Body of pancreas (tissue), 4 donors: ENCODE results near the gene MLXIP. TPM values are rescaled to one million over a fixed set of nuclear protein-coding genes. Genes with fewer than 3 reads are reported as not detected.

Experiments used
- ATAC-seq: fragments of 150-250 bp; one replicate; pipeline ENCODE4 v1.9.1; 2016
- DNase-seq, 4 donors: peaks; one replicate each; pipeline ENCODE4 v3.0.0-alpha.2; 2019
- H3K27ac ChIP-seq, 4 donors: fragments of 200-600 bp; sonication (generic); 1 replicate in 3 of 4; 2 replicates in 1 of 4; pipeline versions ENCODE4 v1.5.1 to v1.6.1; 2016 to 2019; ENCODE audit warnings: mild to moderate bottlenecking in 1 of 4, mixed read lengths in 1 of 4, moderate library complexity in 1 of 4
- H3K27me3 ChIP-seq, 2 donors: fragments of 200-600 bp; sonication (generic); one replicate each; pipeline ENCODE4 v1.6.0; 2016; ENCODE audit warnings: mild to moderate bottlenecking in 1 of 2
- H3K36me3 ChIP-seq, 2 donors: fragments of 200-600 bp; sonication (generic); replicated peaks in 1 of 2; 2 replicates each; pipeline ENCODE4 v1.5.1; 2016; ENCODE audit warnings: low read depth in 2 of 2; ENCODE audit not compliant: insufficient read depth in 1 of 2
- H3K4me1 ChIP-seq: fragments of 200-600 bp; sonication (generic); one replicate; pipeline ENCODE4 v1.6.0; 2016
- H3K4me3 ChIP-seq, 2 donors: fragments of 200-600 bp; sonication (generic); 1 replicate in 1 of 2; 2 replicates in 1 of 2; pipeline ENCODE4 v1.5.1; 2016 to 2019
- H3K9me3 ChIP-seq, 3 donors: fragments of 200-600 bp; sonication (generic); 1 replicate in 2 of 3; 2 replicates in 1 of 3; pipeline ENCODE4 v1.5.1; 2016
- POLR2A ChIP-seq, 3 donors: fragments of 450-650 bp; IDR thresholded peaks; one replicate each; pipeline ENCODE4 v1.6.1; 2016; ENCODE audit warnings: antibody characterized with exemption in 3 of 3, mild to moderate bottlenecking in 2 of 3
- WGBS, 2 donors: methylation state at CpG; one replicate each; pipeline ENCODE4 v1.1.5; 2017; 5-methylcytosine and 5-hydroxymethylcytosine counted together
- intact Hi-C: fragments of 100-400 bp; cut with DNase I; formaldehyde crosslinking; loops from one replicate; pipeline ENCODE4 v1.15.1; 2023
- total RNA-seq, 2 donors: library from RNA; depleted of rRNA; stranded (reverse); fragments of >200 nt; gene quantifications; one replicate each; pipeline ENCODE4 v1.1.0, GENCODE V29; 2016
- TF ChIP-seq, protein P1 (sequence below), 7 experiments: fragments of 450-650 bp in 4 of 7; fragments of 200-600 bp in 3 of 7; sonication (generic) in 3 of 7; IDR thresholded peaks; one replicate each; pipeline ENCODE4 v1.5.1; 2016 to 2019; ENCODE audit warnings: antibody characterized with exemption in 7 of 7

Gene MLXIP
- total RNA-seq, 2 donors from 2014 or later: 43.6 to 84.0 TPM

DNA sequence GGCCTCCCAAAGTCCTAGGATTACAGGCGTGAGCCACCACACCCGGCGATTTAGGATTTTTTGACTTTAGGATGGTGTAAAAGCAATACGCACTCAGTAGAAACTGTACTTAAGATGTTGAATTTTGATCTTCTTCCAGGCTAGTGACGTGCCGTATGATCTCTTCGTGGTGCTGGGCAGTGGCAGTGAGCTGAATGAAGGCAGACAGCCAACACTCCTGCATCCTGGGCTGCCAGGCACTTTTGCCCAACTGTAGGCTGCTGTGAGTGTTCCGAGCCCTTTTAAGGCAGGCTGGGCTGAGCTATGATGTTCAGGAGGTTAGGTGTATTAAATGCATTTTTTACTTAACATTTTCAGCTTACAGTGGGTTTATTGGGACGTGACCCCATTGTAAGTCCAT, 74.2 kb downstream of the MLXIP start:
- TF ChIP-seq, protein P1, sequence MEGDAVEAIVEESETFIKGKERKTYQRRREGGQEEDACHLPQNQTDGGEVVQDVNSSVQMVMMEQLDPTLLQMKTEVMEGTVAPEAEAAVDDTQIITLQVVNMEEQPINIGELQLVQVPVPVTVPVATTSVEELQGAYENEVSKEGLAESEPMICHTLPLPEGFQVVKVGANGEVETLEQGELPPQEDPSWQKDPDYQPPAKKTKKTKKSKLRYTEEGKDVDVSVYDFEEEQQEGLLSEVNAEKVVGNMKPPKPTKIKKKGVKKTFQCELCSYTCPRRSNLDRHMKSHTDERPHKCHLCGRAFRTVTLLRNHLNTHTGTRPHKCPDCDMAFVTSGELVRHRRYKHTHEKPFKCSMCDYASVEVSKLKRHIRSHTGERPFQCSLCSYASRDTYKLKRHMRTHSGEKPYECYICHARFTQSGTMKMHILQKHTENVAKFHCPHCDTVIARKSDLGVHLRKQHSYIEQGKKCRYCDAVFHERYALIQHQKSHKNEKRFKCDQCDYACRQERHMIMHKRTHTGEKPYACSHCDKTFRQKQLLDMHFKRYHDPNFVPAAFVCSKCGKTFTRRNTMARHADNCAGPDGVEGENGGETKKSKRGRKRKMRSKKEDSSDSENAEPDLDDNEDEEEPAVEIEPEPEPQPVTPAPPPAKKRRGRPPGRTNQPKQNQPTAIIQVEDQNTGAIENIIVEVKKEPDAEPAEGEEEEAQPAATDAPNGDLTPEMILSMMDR (IDR thresholded peaks at IDR 0.05): no peak
- no peak for TF ChIP-seq POLR2A (IDR thresholded peaks at IDR 0.05)
- Histone ChIP-seq H3K36me3 (no peaks in the 10 kb centered on the region), H3K9me3 (no peaks in the 10 kb centered on the region), H3K27me3 (no peaks in the 10 kb centered on the region), H3K27ac (no peak overlapping the region), H3K4me3 (no peak overlapping the region), H3K4me1 (no peaks in the 10 kb centered on the region)
- WGBS, 2 donors: 81 to 97% methylated on average over 9 of the region's 9 CpGs
- DNase-seq: no peak
- no peak for ATAC-seq
- intact Hi-C loops: no loop called here

DNA sequence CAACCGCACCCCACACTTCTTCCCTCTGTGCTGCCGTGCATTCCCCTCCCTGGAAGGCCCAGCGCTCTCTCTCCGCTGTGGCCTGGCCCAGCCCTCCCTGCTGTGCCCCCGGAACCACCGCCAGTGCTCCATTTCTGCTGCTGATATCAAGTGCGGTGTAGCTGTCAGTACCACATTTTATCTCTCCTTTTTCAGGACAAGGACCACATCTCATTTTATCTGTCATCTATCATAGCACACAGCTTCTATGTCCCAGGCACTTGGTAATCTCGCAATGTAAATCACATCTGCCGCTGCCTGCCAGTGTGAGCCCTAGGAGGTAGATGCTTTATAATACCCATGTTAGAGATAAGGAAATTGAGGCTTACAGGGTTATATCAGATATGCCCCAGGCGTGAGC, 77.1 kb downstream of the MLXIP start:
- H3K27ac ChIP-seq: no peak overlapping the region
- WGBS, 2 donors: 81 to 90% methylated on average over 10 of the region's 10 CpGs

DNA sequence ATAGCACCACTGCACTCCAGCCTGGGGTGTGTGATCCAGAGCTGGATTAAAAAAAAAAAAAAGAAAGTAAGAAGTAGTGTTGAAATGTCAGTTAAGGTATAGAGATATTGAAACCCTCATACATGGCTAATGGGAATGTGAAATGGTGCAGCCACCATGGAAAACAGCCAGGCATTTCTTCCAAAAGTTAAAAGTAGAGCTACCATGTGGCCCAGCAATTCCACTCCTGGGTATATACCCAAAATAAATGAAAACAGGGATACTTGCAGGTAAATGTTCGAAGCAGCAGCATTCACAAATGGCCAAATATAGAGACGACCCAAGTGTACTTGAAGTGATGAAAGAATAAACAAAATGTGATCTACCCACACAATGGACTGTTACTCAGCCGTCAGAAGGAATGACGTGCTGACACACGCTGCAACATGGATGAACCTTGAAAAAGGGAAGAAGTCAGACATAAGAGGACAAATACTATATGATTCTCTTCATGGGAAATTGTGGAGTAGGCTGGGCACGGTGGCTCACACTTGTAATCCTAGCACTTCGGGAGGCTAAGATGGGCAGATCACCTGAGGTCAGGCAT, 80.2 kb downstream of the MLXIP start:
- intact Hi-C loops: no loop called here
- Histone ChIP-seq H3K4me3 (no peak overlapping the region), H3K4me1 (no peaks in the 10 kb centered on the region), H3K9me3 (no peaks in the 10 kb centered on the region), H3K36me3 (no peaks in the 10 kb centered on the region), H3K27ac (no peak overlapping the region), H3K27me3 (no peaks in the 10 kb centered on the region)
- DNase-seq (no peak), ATAC-seq (no peak)
- WGBS, 2 donors: 88 to 90% methylated on average over 7 of the region's 7 CpGs
- TF ChIP-seq POLR2A (IDR thresholded peaks at IDR 0.05): no peak
- TF ChIP-seq, protein P1 (IDR thresholded peaks at IDR 0.05): no peak

More for the DNA sequence above, 77.1 kb downstream of the MLXIP start:
- no peaks in the 10 kb centered on the region for H3K27me3 ChIP-seq
- no peak for DNase-seq
- intact Hi-C loops: no loop called here
- H3K4me1 ChIP-seq: no peaks in the 10 kb centered on the region
- H3K9me3 ChIP-seq: no peaks in the 10 kb centered on the region
- H3K36me3 ChIP-seq: no peaks in the 10 kb centered on the region
- TF ChIP-seq, protein P1 (IDR thresholded peaks at IDR 0.05): no peak
- no peak for TF ChIP-seq POLR2A (IDR thresholded peaks at IDR 0.05)
- H3K4me3 ChIP-seq: no peak overlapping the region
- ATAC-seq: no peak

DNA sequence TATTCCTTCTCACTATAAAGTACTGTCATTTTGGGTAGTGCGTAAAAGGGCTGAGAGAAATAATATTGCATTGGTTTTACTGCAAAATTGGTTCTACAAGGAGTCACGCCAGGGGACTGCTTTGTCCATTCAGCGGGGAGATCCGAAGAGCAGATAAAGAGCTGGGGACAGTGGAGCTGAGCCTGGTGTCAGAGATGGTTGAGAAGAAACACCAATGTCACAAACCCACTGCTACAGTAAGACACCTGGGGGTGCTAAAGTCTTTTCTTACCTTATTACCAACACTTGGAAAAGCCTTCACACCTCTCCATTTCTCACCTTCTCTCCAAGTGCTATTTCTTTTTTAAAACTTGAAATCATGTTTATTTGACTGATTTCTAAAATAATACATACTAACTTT, 81.3 kb downstream of the MLXIP start:
- TF ChIP-seq POLR2A (IDR thresholded peaks at IDR 0.05): no peak
- TF ChIP-seq, protein P1 (IDR thresholded peaks at IDR 0.05): no peak
- DNase-seq: no peak
- Histone ChIP-seq H3K27ac (no peak overlapping the region), H3K9me3 (no peaks in the 10 kb centered on the region), H3K4me1 (no peaks in the 10 kb centered on the region), H3K27me3 (no peaks in the 10 kb centered on the region), H3K4me3 (no peak overlapping the region), H3K36me3 (no peaks in the 10 kb centered on the region)
- WGBS, 2 donors: 67 to 73% methylated on average over 4 of the region's 4 CpGs
- intact Hi-C loops: no loop called here
- no peak for ATAC-seq

DNA sequence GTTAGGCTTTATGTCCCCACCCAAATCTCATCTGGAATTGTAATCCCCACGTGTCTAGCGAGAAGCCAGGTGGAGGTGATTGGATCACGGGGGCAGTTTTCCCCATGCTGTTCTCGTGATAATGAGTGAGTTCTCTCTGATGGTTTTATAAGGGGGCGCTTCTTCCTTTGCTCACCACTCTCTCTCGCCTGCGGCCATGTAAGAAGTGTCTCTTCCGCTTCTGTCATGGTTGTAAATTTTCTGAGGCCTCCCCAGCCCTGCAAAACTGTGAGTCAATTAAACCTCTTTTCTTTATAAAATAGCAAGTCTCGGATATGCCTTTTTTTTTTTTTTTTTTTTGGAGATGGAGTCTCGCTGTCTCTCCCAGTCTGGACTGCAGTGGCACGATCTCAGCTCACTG, 82.2 kb downstream of the MLXIP start:
- H3K4me3 ChIP-seq: no peak overlapping the region
- no peaks in the 10 kb centered on the region for H3K4me1 ChIP-seq
- TF ChIP-seq, protein P1 (IDR thresholded peaks at IDR 0.05): no peak
- TF ChIP-seq POLR2A (IDR thresholded peaks at IDR 0.05): no peak
- no peaks in the 10 kb centered on the region for H3K36me3 ChIP-seq
- intact Hi-C loops: no loop called here
- WGBS, 2 donors: 87 to 89% methylated on average over 11 of the region's 11 CpGs
- no peak overlapping the region for H3K27ac ChIP-seq
- no peaks in the 10 kb centered on the region for H3K9me3 ChIP-seq
- DNase-seq: no peak
- no peak for ATAC-seq
- H3K27me3 ChIP-seq: no peaks in the 10 kb centered on the region
